ENCODE results near the gene C6.

DNA sequence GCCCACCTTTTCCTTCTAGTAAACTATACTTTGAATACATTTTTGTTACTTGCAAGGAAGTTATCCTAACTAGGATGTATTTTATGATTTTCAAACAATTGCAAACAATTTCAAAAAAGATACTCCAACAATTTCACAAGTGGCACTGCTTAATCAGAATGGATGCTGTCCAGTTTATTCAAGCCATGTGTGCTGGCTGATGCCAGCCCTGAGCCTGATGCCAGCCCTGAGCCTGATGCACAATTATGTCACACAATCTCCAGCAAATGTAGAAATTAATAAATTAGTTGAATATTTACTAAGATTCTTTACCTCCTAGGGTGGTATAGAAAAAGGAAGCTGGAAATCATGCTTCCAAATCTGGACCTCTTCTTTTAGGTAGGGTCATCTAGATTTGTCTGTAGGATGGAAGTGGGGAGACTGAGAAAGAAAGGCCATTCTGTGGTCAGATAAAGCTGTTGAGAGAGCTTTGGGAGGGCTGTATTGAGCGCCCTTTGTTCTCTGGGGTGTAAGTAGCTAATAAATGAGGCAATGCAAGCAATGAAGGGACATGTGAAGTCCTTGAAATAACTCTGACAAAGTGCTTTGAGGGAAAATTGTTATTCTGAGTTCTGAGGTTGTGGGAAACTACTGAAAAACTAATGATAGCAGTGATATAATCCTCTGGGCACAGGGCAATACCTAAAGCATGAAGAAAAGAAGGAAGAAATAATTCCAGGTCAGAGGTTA, 5.8 kb upstream of the C6 start:
- no peak for TF ChIP-seq POLR2AphosphoS5 (IDR thresholded peaks at IDR 0.05; ENCODE audit: borderline replicate concordance, low read depth, low read length)
- no peak for TF ChIP-seq EZH2 (IDR thresholded peaks at IDR 0.05)

Data from SK-N-MC (cell line).